GM19239 (cell line): ENCODE data around the gene ARL16.
A peak's percentile ranks its signal among the peaks of the same experiment; 100 is the strongest.

ENCODE experiments used
- DNase-seq: peaks from one replicate; pipeline ENCODE4 v3.0.0; 2011; ENCODE audit warnings: low spot score; ENCODE audit not compliant: insufficient read length
- FAIRE-seq: peaks from 2 replicates; lab custom pipeline; 2011; peaks lifted over from hg19 to GRCh38; lab: Jason Lieb, UNC

The ARL16 gene

DNA sequence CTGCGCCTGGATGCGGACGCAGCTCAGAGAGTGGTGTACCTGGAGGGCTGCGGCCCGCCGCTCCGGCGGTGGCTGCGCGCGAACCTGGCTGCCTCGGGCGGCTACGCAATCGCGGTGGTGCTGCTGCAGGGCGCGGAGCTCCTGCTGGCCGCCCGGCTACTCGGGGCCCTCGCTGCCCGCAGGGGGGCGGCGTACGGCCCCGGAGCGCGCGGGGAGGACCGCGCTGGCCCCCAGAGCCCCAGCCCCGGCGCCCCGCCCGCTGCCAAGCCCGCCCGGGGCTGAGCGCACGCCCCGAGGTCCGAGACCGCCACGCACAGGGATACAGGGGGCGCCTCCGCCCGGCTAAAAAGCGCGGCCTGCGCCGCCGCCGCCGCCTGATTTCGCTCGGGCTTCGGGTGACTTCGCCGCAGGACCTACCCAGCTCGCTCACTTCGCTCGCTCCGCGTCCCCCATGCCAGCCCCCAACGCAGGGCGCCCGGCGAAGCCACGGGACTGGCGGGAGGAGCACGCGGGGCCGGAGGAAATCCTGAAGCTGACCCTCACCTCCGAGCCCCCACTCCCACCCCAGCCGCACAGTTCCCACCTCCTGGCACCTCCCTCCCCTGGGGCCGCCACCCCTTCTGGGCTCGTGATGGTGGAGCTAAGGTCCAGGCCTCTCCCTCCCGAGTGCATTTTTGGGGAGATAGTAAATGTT, 35.4 kb downstream of the ARL16 start:
- FAIRE-seq (no peak), DNase-seq (no peak)

DNA sequence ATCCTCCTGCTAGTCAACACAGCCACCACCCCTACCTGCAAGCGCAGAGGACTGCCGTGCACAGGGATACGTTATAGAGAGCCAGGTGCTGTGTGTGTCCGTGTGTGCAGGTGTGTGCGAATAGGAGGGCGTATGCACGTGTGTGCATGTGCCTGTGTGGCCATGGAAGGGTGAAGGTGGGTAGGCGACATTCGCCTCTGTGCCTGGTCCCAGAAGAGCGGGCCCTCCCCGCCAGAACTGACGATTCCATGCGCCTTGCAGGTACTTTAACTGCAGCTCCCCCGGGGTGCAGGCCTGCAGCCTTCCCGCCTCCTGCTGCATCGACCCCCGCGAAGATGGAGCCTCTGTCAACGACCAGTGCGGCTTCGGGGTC, 36.0 kb downstream of the ARL16 start:
- no peak for DNase-seq
- no peak for FAIRE-seq

DNA sequence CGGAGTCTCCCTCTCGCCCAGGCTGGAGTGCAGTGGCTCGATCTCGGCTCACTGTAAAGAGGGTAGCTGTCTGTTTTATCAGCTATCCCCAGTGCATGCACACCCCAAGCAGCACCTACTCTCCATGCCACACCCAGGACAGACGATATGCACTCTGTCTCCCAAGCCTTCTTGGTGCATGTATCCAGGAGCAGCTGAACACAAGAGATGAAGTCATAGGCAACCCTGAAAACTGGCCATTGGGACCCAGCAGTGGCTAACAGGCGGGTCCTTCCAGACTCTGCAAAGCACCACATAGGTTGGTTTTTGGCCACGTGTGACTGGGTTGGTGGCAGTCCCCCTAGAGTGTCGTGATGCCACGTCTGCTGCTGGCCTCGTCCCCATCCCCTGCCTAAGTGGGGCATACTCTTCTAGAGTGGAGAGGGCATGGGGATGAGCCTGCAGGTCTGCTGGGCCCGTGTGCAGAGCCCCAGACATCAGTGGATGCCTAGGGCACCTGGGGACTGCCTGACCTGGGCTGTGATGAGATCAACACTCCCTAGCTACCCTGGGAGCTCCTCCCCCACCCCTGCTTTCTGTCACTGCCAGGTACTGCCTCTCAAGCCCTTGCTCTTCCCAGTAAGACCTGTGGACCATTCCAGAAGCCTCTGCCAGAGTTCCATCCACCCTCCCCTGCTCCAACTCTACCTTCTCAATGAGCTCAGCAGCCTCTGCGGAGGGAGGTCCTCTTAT, 36.6 kb downstream of the ARL16 start:
- DNase-seq (no peak), FAIRE-seq (no peak)

DNA sequence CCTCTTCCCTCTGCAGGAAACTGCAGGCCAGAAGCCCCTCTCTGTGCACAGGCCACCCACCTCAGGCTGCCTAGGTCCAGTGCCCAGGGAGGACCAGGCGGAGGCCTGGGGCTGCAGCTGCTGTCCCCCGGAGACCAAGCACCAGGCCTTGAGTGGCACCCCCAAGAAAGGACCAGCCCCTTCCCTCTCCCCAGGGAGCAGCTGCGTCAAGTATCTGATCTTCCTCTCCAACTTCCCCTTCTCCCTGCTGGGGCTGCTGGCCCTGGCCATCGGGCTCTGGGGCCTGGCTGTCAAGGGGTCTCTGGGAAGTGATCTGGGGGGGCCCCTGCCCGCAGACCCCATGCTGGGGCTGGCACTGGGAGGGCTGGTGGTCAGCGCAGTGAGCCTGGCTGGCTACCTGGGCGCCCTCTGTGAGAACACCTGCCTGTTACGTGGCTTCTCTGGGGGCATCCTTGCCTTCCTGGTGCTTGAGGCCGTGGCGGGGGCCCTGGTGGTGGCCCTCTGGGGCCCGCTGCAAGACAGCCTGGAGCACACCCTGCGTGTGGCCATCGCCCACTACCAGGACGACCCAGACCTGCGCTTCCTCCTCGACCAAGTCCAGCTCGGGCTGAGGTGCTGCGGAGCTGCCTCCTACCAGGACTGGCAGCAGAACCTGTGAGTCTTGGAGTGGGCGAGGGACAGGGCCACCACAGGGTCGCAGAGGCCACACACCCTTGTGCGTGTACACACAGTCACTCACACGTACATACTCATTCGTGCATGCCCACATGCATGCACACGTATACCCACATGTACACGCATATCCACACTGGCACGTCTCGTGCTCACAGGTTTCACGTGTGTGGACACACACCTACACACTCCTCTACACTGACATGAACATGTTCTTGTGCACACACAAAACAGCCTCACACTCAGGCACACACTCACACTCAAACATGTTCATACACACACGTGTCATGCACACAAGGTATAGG, 38.3 kb downstream of the ARL16 start:
- no peak for FAIRE-seq
- no peak for DNase-seq

DNA sequence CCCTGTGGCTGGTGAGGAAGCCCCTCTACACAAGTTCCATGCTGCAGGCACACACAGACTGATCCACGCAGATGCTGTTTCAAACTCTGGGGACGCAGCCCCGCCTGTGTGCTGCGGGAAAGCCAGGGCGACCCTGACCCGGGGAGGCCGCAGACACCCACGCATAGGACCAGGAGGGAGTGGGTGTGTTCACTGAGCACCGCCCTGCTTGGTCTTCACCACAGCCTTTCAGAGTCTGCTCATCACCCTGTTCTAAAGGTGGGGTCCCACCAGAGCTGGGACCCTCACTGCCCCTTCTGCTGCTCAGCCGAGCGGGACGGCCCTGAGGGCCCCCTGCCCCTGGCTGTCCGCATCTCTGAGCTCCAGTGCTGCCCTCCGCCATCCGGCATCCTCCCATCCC, 39.1 kb downstream of the ARL16 start:
- no peak for FAIRE-seq

DNA sequence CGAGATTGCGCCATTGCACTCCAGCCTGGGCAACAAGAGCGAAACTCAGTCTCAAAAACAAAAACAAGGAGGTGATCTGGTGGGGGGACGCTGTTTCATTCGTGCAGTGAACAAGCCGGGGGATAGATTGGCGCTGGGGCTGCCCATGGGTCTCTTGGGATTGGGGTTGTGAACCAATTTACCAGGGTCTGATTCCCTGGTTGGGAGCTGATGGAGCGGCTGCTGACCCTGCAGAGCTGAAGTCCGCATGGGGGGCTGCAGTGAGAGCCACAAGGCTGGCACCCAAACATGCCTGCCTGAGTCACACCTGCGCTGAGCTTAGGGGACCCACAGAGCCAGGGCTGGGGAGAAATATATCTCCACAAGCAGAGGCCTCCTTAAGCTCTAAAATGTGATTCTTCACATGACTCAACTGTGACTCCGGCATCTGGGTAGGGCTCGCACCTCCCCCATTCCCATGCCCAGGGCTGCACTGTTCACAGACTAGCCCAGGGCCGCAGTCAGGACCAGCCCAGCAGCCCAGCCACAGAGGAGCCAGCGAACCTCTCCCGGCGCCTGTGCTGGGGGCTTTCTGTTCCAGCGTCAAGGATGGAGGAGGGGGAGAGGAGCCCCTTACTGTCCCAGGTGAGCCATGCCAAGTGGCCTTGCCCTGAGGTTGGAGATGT, 41.6 kb downstream of the ARL16 start:
- DNase-seq = no peak

More for the DNA sequence above, 39.1 kb downstream of the ARL16 start:
- DNase-seq = no peak

DNA sequence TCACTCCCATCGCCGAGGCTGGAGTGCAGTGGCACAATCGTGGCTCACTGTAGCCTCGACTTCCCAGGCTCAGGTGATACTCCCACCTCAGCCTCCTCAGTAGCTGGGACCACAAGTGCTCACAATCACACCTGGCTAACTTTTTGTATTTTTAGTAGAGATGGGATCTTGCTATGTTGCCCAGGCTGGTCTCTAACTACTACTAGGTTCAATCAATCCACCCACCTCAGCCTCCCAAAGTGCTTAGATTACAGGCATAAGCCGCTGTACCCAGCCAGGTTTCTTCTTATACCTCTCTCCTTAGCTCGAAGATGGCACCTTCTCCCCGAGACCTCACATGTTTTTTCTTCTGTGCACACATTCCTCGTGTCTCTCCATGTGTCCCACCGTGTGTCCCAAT, 43.6 kb downstream of the ARL16 start:
- FAIRE-seq = no peak
- DNase-seq = no peak

More for the DNA sequence above, 41.6 kb downstream of the ARL16 start:
- FAIRE-seq = no peak

DNA sequence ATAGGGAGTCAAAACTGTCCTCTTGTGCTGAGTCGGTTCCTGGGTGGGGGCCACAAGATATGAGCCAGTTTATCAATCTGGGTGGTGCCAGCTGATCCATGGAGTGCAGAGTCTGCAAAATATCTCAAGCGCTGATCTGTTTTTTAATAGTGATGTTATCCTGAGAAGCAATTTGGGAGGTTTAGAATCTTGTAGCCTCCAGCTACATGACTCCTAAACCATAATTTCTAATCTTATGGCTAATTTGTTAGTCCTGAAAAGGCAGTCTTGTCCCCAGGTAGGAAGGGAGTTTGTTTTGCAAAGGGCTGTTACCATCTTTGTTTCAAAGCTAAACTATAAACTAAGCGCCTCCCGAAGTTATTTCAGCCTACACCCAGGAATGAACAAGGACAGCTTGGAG, 44.9 kb downstream of the ARL16 start:
- no peak for FAIRE-seq
- no peak for DNase-seq

DNA sequence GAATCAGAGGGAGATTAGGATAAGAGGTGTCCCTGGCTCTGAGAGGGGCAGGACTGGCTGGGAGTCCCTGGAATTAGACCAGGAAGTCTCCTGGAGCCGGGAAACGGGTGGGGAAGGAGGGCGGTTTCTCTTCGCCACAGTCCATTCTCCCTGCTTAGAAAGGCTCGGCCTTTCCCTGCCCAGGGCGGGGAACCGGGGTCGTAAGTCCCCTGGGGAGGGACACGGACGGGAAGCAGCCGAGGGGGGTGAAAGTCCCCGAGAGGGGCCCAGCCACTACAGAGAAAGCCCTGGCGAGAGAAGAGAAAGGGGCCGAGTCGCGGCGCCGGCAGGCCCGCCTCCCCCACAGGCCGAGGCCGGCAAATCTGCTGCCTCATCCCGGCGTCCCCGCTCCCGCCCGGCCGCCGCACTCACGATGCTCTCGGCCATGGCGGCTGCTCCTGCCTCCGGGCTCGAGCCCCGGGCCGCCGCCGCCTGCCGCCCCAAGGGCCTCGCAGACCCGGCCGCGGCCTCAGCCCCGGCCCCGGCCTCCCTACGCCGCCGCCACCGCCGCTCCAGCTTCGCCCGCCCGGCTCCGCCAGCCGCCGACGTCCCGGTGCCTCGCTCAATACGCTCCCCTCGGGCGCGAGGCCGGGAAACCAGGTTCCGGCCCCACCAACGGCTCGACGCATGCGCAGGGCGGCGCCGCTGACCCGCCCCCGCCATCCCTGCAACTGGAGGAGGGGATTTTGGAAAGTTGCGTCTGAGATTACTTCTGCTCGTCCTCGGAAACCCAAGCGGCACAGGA, 46.9 kb downstream of the ARL16 start, which contains the start of the genes NPLOC4 and TSPAN10:
Gene NPLOC4 (minus strand): TSS at position 608 of the 784 bp plus-strand sequence. CDS start 182 bp downstream, at position 426.
Gene TSPAN10 (plus strand): TSS at position 692 of the 784 bp plus-strand sequence. CDS start 5,217 bp downstream, outside the sequence.
- peak; percentile 97 for DNase-seq

DNA sequence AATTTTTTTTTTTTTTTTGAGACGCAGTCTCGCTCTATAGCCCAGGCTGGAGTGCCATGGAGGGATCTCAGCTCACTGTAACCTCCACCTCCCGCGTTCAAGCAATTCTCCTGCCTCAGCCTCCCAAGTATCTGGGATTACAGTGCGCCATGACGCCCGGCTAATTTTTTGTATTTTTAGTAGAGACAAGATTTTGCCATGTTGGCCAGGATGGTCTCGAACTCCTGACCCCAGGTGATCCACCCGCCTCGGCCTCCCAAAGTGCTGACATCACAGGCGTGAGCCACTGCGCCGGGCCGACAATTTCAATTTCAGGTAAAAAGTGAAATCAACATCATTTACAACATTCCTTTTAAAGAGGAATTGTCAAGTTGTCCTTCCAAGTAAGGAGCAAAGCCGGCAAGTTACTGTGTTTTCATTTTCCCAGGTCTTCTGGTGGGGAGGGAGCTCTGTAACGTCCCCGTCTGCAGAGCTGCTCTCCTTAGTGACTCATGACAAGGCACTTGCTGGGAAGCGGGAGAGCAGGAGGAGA, 47.6 kb downstream of the ARL16 start:
- DNase-seq = no peak
- peak; percentile 67 for FAIRE-seq

More for the DNA sequence above, 46.9 kb downstream of the ARL16 start, which contains the start of the genes NPLOC4 and TSPAN10:
- peak; percentile 81 for FAIRE-seq

DNA sequence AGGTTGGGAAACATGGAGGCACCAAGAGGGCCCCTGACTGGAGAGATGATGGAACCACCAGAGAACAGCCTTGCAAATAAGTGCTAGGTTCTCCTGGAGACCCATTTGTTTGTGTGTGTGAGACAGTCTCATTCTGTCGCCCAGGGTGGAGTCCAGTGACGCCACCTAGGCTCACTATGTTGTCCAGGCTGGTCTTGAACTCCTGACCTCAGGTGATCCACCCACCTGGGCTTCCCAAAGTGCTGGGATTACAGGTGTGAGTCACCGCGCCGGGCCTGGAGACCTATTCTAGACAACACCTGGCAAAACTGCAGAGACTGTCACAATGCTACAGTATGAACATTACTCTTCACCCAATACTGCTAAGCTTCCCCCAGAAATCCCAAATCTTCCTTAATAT, 48.2 kb downstream of the ARL16 start:
- DNase-seq = no peak
- FAIRE-seq = no peak

DNA sequence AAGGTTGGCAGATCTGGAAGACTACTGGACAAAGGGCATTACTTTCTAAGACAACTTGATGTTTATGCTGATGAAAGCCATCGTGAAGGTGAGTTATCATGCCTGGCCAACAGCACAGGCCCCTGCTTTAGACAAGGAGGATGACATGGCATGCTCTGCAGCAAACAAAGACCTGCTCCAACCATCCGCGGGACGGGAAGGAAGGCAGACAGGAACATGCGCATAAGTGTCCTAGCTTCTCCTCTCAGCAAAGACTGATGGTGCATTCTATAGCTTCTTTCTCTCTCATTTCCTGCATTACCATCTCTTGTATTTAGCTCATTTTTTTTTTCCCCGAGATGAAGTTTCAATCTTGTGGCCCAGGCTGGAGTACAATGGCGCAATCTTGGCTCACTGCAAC, 52.1 kb downstream of the ARL16 start:
- no peak for FAIRE-seq

More for the DNA sequence above, 52.1 kb downstream of the ARL16 start:
- no peak for DNase-seq
